Ramos (cell line): ENCODE data around the gene USP54.
"Not testable (repeated sequence)": the region's sequence is repeated elsewhere in the genome, so short reads cannot be mapped to it uniquely, and the experiment has no call there.

Experiments
- in situ Hi-C: fragments of 300-500 bp; cut with MboI; formaldehyde crosslinking; loops from one replicate; pipeline ENCODE4 v1.14.3; 2022; ENCODE audit warnings: low sequenced_read_pairs; ENCODE audit not compliant: unreplicated experiment

USP54 gene, protein sequence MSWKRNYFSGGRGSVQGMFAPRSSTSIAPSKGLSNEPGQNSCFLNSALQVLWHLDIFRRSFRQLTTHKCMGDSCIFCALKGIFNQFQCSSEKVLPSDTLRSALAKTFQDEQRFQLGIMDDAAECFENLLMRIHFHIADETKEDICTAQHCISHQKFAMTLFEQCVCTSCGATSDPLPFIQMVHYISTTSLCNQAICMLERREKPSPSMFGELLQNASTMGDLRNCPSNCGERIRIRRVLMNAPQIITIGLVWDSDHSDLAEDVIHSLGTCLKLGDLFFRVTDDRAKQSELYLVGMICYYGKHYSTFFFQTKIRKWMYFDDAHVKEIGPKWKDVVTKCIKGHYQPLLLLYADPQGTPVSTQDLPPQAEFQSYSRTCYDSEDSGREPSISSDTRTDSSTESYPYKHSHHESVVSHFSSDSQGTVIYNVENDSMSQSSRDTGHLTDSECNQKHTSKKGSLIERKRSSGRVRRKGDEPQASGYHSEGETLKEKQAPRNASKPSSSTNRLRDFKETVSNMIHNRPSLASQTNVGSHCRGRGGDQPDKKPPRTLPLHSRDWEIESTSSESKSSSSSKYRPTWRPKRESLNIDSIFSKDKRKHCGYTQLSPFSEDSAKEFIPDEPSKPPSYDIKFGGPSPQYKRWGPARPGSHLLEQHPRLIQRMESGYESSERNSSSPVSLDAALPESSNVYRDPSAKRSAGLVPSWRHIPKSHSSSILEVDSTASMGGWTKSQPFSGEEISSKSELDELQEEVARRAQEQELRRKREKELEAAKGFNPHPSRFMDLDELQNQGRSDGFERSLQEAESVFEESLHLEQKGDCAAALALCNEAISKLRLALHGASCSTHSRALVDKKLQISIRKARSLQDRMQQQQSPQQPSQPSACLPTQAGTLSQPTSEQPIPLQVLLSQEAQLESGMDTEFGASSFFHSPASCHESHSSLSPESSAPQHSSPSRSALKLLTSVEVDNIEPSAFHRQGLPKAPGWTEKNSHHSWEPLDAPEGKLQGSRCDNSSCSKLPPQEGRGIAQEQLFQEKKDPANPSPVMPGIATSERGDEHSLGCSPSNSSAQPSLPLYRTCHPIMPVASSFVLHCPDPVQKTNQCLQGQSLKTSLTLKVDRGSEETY (N-terminal part only)

DNA sequence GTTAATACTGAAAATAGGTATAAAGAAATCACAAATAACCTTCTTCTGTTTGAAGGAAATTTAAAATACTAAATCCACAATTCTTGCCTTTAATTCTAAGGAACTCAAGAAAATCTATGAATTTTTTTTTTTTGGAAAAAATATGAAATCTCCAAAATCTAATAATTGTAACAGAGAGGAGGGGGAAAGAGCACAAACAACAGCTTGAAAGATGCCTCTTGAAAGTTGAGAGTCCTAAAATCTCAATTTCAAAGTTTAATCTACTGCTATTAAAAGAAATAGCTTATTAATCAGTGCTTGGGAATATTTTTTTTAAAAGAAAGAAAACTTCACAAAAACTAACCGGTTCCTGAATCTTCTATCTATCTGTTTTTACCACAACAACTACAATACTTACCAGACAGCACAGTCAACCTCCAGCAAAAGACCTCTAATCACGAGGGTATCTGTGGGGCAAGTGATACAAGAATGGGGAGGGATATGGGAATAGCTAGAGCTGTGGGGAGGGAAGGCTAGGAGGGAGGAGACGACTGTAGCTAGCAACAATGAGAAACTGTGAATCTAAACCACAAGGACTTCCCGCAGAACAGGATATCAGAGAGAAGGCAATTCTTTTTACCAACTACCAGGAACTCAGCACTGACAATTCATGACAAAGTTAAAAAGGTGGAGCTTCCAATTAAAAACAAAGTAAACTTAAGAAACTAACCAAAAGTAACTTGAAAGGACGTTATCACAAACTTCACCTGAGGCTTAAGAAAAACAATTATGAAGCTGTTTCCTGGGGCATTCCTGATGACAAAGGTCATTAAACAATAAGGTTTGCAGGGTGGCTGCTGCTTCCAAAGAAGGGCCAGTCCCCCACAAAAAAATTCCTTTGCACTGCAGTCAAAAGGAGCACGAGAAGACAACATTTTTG lies at the start of gene USP54:
TSS of gene USP54 (minus strand) at position 462 of the 919 bp plus-strand sequence. CDS start 15,684 bp downstream, outside the sequence.
- in situ Hi-C loops: no loop called here

DNA sequence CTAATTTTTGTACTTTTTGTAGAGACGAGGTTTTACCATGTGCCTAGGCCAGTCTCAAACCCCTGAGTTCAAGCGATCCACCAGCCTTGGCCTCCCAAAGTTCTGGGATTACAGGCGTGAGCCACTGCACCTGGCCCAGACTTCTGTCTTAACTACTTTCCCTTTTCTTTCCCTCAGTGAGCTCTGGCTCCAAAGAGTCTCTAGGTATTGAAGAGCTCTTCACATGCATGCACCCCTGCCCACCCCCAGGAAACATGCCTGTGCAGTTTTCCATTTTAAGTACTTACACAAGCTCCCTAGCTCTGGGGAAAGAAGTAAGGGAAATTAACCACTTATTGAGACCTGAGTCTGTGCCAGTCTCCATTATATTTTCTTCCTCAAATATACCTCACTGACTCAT lies 48.1 kb upstream of the USP54 start:
- in situ Hi-C loops: no loop called here

DNA sequence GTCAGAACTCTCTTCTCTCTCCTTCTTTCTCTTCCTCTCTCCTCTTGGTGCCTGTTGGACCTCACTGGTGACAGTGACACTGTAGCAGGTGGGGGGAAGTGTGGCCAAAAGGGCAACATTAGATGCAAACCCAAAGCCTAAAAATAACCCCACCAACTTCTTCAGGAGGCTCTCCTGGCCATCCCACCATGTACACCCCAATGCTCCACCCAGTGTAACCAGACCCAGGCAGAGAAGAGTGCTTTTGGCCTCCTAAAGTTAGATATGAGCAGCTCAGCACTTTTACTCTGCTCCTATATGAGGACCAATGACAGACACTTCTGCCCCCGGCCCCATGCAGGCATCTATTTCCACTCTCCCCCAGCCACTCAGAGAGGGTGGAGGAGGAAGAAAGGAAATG lies 44.6 kb upstream of the USP54 start:
- in situ Hi-C loops: no loop called here

DNA sequence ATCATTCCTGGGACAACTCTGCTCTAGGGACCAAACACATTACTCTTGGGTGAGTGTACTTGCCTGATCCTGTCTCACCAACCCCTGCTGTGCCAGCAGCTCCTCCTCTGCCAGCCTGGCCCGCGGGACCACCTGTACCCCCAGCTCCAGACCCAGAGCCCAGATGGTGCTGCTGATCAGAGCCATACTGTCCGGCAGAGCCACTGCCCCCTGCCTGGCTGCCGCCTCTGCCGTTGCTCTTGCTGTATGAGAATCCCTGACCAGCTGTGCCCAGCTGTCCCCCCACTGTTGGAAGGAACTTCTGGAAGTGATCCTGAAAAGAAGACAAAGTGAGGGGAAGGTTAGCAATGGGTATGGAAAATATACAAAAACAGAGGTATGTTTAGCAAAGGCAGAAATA lies 43.3 kb upstream of the USP54 start:
- in situ Hi-C loops: no loop called here

DNA sequence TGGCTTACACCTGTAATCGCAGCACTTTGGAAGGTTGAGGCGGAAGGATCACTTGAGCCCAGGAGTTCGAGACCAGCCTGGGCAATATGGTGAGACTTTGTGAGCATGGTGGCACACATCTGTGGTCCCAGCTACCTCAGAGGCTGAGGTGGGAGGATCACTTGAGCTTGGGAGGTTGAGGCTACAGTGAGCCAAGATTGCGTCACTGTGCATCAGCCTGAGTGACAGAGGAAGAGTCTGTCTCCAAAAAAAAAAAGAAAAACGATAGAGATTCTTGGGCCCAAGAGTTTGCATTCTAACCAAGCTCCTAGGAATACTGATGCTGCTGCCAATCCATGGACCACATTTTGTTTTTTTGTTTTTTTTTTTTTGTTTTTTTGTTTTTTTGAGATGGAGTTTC lies 38.0 kb upstream of the USP54 start:
- in situ Hi-C loops: no loop called here

DNA sequence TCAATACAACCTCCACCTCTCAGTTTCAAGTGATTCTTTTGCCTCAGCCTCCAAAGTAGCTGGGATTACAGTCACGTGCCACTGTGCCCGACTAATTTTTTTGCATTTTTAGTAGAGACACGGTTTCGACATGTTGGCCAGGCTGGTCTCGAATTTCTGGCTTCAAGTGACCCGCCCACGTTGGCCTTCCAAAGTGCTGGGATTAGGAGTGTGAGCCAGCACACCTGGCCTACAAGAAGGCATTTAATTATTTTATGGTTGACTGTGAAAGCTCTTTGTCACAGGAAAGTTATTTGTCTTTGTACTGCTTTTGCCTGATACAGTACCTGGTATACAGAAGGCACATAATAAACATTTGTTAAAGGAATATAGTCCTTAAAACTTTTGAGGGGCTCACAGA lies 37.3 kb upstream of the USP54 start:
- in situ Hi-C loops: no loop called here

DNA sequence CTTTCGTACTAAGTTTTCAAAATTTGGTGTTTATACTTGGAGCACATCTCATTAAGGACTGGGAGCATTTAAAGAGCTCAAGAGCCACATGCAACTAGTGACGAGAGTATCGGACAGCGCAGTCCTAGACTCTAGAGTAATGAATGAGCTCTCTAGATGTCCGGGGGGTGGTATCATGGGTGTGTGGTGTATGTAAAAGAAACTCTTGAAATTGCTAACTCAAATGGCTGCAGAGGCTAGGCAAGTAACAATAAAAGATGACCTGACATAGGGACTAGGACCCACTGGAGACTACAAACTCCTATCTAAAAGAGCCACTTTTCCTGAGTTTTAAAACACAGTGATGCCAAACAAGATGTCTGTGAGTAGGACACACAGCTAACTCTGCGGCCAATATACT lies 36.2 kb upstream of the USP54 start:
- in situ Hi-C loops: no loop called here

DNA sequence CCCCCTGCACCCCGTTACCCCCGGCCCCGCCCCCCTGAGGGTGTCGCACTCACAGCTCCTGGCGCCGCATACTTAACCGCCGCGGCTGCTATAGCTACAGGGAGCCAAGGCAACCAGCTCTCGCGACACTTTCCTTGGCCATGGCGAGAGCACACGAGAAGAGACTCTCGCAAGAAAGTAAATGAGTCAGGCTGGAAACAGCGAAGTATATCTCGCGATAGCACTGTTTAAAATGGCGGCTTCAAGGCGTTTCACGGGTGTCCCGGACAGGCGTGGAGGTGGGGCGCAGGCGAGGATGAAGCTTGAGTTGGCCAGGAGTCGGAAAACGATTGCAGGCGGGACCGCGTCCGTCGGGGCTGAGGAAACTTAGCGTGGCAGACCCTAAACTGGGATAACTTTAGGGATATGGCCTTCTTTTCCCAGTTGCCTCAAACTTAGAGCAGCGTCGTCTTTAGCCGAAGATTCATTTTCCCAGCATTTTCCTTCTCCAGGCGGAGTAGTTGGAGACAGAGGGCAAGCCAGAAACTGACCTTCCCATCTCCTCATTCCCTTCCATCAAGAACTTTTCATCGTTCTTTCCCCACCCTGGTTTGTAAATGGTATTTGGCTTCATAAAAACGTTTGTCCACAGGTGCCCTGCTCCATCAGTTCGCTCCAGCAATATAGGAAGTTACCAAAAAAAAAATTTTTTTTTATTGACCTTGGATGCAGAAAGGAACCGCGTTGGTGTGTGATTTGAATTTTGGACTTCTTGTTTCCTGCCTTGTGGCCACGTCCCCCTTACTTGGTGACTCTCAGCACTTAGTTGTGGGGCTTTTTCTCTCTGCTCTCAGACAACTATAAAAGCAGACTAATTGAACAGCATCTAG lies 35.0 kb upstream of the USP54 start:
- in situ Hi-C loops: no loop called here

DNA sequence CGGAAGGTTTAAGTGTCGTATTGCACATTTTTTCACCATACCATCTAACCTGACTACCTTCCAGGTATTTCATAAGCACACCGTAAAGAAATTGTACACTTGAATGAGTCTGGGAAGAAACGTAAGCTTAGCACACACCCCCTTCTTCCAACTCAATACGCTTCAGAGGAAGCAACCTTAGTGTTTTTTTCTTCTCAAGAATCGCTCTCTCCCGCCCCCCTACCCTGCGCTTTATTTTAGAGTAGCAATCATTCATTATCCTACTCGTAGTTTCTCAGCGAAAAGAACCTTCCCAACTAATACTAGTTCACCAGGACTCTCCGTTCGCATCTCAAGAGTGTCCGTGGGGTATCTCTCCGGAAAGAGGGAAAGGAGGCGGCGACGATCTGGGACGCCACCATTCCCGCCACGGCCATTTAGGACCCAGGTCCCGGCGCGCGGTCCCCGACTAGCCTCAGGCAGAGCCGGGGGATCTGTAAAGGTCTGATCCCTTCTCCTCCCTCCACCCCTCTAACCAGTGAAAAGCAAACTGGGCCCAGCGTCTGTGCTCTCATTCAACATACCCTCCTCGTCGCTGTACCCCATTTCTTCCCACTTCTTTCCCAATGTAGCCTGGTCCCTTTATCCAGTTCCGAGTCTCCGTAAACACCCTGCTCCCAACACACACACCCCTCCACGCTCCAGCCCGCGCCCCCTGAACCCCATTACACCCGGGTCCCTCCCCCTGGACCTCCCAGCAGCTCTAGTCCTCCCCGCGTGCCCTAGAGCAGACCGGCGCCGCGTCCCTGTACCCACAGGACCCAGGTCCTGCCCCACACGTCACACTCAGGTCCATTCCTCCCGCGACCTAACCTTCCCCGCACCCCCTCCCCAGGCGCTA lies 34.1 kb upstream of the USP54 start:
- in situ Hi-C loops: no loop called here

DNA sequence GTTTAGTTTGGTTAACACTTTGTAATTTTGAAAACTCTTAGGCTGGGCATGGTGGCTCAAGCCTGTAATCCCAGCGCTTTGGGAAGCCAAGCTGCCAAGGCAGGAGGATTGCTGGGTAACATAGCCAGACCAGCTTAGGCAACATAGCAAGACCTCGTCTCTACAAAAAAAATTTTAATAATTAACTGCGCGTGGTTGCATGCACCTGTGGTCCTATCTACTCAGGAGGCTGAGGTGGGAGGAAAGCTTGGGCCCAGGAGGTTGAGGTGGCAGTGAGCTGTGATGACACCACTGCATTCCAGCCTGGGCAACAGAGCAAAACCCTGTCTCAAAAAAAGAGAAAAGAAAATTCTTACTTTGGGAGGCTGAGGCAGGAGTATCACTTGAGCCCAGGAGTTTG lies 31.9 kb upstream of the USP54 start:
- in situ Hi-C loops: no loop called here

DNA sequence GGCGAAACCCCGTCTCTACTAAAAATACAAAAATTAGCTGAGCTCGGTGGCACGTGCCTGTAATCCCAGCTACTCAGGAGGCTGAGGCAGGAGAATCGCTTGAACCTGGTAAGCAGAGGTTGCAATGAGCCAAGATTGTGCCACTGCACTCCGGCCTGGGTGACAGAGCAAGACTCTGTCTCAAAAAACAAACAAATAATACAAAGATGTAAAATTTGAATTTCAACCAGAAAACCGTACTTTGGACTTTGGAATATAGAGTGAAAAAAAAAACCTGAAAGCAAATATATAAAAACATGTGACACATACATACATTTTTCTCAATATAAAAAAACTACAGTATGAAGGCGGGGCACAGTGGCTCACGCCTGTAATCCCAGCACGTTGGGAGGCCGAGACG lies 29.8 kb upstream of the USP54 start:
- in situ Hi-C loops: not testable (repeated sequence)

DNA sequence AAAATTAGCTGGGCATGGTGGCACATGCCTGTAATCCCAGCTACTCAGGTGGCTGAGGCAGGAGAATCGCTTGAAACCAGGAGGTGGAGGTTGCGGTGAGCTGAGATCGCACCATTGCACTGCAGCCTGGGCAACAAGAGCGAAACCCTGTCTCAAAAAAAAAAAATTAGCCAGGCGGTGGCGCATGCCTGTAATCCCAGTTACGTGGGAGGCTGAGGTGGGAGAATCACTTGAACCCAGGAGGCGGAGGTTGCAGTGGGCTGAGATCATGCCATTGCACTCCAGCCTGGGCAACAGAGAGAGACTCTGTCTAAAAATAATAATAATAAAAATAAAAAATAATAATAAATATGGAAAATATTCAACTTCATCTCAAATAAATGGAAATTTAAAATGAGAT lies 26.0 kb upstream of the USP54 start:
- in situ Hi-C loops: not testable (repeated sequence)

DNA sequence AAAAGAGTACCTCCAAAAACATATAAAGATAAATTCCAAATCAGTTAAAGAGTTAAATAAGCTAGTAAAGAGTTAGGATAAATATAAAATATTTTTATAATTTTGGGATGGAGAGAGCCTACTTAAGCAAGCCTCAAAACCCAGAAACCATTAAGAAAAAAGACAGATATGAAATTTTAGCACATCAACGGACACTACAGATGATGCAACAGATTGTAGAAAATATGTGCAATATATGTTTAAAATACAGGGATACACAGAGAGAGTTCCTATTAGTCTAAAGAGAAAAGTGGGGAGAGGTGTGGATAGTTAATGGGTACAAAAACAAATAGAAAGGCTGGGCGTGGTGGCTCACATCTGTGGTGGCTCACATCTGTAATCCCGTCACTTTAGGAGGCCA lies 23.6 kb upstream of the USP54 start:
- in situ Hi-C loops: no loop called here

DNA sequence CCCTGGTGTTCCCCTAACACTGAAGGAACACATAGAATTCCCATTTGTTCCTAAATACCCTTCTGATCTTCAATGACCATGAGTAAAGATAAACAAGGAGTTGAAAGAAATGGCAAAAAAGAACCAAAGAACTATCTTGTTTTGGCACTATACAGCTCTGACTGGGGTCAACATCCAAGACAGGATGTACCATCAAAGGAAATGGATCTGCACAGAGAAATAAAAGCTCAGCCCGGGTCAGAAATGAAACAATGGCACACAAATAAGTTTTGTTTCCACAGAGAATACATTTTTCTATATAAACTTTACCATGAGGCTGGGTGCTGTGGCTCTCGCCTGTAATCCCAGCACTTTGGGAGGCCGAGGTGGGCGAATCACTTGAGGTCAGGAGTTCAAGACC lies 18.0 kb upstream of the USP54 start:
- in situ Hi-C loops: no loop called here

DNA sequence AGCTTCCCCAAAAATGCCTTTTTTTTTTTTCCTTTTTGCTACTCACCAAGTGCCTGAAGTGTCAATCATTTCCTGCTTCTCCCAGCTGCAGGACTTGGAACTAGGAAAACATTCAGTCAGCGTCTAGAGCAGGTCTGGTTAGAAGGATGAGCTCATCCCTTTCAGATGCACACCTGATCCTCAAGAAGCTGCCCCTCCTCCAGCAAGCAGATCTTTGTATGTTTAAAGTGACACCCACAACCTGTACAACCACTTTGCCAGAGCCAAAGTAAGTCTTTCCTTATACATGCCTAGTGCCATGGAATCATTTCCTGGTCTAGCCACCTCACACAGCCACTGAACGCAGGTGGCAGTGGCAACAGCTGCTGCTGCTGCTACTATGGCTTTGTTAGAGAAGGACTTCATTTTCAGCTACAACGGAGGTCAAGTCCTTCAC lies 10.4 kb upstream of the USP54 start:
- in situ Hi-C loops: no loop called here

DNA sequence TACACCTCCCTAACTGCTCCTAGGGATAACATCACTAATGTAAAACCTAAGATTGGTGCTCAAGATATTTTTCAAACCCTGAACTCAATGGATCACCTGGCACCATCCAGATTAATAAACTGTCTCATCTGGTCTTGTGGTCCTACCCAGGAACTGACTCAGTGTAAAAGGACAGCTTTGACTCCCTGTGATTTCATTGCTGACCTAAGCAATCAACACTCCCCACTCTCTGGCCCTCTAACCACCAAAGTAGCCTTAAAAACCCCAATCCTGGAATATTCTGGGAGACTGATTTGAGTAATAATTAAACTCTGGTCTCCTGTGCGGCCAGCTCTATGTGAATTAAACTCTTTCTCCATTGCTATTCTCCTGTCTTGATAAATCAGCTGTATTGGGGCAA lies 6.2 kb upstream of the USP54 start:
- in situ Hi-C loops: no loop called here

DNA sequence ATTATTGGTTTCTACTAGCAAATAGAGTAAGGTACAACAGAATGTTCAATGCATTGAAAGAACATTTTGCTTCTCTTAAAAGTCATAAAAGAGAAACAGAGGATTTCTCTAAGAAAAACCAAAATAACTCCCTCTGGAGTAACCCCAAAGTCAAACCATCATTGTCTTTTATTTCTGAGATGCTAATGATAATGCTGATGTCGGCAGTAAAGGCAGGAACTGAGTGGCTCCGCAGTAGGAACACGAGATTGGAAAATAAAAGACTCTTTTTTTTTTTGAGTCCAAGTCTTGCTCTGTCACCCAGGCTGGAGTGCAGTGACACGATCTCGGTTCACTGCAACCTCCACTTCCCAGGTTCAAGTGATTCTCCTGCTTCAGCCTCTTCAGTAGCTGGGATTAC lies 2.7 kb upstream of the USP54 start:
- in situ Hi-C loops: no loop called here

DNA sequence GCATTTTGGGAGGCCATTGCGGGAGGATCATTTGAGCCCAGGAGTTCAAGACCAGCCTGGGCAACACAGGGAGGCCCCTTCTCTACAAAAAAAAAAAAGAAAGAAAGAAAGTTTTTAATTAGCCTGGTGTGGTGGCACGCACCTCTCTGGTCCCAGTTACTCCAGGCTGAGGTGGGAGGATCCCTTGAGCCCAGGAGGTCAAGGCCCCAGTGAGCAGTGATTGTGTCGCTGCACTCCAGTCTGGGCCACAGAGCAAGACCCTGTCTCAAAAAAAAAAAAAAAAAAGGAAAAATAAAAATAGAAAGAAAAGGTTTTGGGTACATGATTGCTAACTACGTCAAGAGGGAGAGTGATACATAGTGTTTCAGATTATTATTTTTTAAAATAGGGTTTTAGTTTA lies 2.0 kb upstream of the USP54 start:
- in situ Hi-C loops: no loop called here
